H54 (cell line): ENCODE results near the gene PVALEF.

Experiments used
- DNase-seq: peaks from one replicate; pipeline ENCODE4 v3.0.0; 2011; ENCODE audit warnings: low spot score, mixed read lengths; ENCODE audit not compliant: insufficient read length
- FAIRE-seq: peaks from 3 replicates; lab custom pipeline; 2011; peaks lifted over from hg19 to GRCh38; lab: Jason Lieb, UNC
- POLR2A ChIP-seq: IDR thresholded peaks from 2 replicates; pipeline ENCODE4 v1.6.1; 2011; ENCODE audit warnings: low read depth, mild to moderate bottlenecking, low read length

Gene PVALEF

DNA sequence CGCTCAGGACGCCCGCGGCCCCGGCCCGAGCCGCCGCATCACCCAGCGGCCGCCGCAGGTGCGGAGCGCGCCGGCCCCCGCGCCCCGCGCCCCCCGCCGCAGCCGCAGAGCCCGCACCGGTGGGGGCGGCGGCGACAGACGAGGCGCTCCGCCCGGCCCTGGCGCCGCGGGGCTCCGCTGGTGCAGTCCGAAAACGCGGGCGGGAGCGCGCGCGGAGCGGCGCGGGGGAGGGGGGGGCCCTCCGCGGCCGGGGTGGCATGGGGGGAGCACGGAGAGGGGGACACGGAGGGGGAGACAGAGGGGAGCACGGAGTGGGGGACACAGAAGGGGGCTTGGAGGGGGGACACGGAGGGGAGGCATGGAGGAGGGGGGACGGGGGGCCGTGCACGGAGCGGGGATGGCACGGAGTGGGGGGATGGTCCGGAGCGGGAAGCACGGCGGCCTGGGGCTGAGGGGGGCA, 756 bp downstream of the PVALEF start, which contains the start of gene AATK:
Gene AATK, minus strand, starts transcription at position 189 of the 460 bp plus-strand sequence. CDS start 229 bp downstream, outside the sequence.
- no peak for FAIRE-seq
- no peak for DNase-seq
- TF ChIP-seq POLR2A = no peak

DNA sequence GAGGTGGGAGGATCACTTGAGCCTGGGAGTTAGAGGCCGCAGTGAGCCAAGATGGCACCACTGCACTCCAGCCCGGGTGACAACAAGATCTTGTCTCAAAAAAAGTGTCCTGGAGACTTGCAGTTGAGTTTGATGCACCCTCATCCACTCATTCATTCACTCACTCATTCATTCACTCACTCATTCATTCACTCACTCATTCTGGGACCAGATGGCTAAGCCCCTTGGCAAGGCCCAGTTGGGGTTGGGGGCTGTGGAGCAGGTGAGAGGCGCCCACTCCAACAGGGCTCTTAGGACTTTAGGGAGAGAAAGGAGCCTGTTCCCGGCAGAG, 1.9 kb downstream of the PVALEF start:
- FAIRE-seq (no peak), DNase-seq (no peak)
- no peak for TF ChIP-seq POLR2A

DNA sequence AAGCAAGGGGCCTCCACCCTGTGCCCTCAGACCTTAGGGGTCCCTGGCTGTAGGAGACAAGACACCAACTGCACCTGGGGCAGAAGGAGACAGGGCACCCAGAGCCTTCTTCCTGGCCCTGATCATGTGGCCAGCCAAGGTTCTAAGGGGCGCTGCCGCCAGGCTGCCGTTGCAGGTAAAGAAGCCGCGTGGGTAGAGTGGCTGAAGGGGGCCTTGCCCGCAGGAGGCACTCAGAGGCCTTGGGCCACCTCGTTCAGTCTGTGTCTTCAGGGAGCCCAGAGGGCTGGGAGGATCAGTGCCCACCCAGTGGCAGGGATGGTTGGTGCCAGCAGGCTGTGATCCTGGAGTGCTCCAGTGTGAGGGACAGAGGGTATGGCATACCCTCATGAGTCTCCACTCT, 2.3 kb downstream of the PVALEF start:
- DNase-seq (no peak), FAIRE-seq (no peak)
- no peak for TF ChIP-seq POLR2A

DNA sequence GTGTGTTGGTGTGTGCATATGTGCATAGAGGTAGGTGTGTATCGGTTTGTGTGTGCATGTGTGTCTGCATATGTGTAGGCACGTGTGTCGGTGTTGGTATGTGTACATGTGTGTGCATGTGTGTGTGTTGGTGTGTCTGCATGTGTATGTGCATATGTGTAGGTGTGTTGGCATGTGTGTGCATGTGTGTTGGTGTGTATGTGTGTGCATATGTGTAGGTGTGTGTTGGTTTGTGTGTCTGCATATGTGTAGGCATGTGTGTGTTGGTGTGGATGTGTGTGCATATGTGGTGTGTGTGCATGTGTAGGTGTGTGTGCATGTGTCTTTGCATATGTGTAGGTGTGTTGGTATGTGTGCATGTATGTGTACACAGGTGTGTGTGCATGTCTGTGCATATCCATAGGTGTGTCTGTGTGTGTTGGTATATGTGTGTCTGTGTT, 4.6 kb downstream of the PVALEF start:
- DNase-seq (no peak), FAIRE-seq (no peak)
- no peak for TF ChIP-seq POLR2A

DNA sequence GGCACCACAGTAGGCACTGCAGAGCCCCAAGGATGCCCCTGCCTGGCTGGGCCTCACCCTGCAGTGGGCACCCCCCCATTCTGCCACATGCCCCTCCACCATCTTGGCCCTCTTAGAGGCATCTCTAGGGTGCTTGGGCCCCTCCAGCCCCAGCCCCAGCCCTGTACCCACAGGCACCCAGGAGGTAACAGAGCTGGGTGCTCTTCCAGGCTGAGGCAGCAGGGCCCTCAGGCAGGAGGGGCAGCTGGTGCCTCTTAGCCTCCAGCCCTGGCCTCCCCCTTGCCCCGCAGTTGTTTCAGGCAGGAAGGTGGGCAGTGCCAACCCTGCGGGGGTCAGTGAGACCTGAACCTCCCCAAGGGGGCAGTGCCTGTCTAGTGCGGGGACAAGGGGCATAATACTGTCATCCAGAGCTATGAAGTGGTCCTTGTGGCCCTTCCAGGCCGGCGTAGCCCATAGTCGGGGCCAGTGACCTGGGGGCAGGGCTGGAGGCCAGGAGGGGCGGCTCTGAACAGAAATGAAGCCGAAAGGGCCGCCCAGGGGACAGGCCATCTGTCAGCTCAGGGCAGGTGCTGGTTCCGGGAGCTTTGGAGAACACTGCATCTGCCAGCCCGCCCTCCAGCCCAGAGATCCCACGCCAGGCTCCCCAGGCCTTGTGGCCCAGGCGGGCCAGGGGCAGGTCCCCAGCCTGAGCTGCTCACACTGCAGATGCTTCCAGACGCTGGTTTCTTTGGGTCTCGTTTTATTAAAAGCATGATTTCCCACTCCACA, 5.6 kb downstream of the PVALEF start:
- no peak for DNase-seq
- no peak for TF ChIP-seq POLR2A
- FAIRE-seq = no peak

DNA sequence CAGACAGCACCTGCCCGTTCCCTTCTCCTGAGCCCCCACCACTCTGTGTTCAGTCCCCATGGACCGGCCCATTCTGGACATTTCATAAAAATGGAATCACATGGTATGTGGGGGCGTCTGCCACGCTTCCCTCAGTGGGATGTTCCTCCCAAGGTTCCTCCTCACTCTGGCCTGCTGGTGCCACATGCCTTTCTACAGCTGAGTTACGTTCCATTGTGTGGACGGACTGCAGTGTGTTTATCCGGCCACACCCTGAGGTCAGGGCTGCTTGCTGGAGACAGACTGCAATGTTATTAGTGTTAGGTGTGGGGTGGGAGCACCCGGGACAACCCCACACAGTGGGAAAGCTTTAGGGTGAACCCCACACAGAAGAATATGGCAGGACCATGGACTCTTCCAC, 6.6 kb downstream of the PVALEF start:
- no peak for TF ChIP-seq POLR2A
- no peak for DNase-seq
- FAIRE-seq = no peak

DNA sequence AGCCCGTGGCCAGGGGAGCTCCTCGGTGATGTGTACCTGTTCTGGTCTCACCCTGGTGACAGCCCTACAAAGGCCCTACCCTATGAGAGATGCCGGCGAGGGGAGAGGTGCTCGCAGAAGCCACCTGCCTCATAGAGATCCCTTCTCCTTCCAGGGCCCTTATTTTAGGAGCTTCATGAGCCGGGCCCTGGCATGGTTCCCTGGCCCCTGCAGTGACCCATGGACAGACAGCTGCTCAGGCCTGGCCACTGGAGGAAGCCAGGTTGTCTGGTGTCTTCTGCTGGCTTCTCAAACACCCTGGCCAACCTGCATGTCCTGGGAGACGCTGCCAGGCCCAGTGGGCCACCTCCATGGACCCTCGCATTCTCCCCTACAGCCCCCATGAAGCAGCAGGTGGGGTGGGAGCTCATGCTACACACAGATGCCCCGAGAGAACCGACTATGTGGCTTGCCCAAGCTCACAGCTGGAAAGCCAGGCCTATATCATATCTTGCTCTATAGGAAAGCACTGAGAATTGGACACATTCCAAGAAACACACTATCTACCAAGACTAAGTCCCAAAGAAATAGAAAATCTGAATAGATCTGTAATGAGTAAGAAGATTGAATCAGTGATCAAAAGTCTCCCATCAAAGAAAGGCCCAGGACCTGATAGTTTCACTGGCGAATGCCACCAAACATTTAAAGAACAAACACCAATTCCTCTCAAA, 7.9 kb downstream of the PVALEF start:
- TF ChIP-seq POLR2A = no peak
- FAIRE-seq (no peak), DNase-seq (no peak)

DNA sequence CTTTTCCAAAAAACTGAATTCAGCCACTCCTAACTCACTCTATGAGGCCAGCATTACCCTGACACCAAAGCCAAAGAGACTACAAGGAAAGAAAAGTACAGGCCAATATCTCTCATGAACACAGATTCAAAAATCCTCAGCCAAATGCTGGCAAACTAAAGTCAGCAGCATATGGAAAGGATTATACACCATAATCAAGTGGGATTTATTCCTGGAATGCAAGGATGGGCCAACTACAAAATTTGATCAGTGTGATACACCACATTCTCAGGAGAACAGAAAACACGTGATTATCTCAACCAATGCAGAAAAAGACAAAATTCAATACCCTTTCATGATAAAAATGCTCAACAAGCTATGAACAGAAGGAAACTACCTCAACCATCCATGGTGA, 8.5 kb downstream of the PVALEF start:
- FAIRE-seq (no peak), DNase-seq (no peak)
- no peak for TF ChIP-seq POLR2A

DNA sequence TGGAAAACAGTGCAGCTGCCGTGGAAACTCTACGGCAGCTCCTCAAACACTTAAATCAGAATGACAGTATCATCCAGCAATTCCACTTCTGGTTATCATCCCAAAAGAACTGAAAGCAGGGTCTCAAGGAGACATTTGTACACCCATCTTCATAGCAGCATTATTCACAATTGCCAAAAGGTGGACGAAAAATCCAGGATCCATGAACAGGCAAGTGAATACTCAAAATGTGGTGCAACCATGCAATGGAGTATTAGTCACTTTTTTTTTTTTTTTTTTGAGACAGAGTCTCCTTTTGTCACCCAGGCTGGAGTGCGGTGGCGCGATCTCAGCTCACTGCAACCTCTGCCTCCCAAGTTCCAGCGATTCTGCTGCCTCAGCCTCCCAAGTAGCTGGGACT, 11.4 kb downstream of the PVALEF start:
- FAIRE-seq = no peak
- DNase-seq = no peak
- no peak for TF ChIP-seq POLR2A

DNA sequence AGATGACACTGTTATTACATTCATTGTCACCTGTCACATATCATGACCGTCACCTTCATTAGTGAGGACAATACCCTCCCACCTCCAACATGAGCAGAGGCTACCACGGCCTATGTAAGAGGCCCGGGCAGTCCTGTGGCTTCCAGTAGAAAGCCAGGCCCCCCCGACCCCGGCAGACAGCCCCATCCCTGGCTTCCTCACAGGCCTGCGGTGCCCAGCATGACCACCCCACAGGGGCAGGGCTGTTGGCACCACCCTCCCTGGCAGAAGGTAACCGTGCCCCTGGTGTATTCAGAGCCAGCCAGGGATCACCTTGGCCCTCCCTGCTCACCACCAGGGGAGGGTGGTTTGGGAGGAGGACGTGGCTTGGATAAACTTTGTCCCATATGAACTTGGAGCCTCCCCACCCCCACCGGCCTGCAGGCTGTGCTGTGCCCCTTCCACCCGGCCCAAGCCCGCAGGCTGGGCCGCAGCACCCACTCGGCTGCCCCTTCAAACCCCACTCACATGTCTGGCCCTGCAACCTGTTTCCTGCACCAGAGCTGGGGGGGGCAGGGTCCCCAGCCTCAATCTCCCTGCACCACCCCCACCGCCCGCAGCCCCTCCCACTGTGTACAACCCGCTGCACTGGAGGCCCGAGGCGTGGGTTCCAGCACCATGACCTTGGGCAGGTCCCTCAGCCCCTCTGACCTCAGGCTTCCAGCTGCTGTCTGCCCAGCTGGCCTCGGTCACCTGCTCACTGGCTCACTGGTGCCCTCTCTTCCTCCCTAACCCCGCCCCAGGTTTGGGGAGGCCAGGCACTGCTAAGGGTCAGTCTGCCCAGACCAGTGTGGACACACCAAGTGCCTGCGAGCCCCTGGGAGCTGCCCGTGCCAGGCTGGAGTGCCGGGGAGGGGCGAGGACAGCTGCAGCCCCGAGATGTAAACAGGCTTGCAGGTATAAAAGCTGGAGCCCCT, 13.1 kb downstream of the PVALEF start:
- no peak for FAIRE-seq

DNA sequence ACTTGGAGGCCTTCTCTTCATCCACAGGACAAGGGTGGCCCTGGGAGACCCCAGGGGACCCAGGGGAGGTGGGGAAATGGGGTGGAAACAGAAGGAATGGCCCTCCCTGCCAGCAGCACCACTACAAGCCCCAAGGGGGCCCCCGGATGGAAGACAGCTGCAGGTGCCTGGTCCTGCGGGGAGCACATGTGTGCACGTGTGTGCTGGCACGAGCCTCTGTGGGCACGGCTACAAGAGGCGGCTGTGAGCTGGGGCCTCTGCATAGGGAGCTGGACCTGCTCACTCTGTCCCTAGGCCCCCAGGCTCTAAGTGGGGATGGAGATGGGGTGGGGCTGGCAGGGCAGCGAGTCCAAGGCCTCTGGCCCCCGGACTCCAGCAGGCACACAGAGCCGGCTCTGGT, 13.9 kb downstream of the PVALEF start:
- FAIRE-seq = no peak
- no peak for TF ChIP-seq POLR2A
- no peak for DNase-seq

More for the DNA sequence above, 13.1 kb downstream of the PVALEF start:
- no peak for TF ChIP-seq POLR2A
- no peak for DNase-seq

DNA sequence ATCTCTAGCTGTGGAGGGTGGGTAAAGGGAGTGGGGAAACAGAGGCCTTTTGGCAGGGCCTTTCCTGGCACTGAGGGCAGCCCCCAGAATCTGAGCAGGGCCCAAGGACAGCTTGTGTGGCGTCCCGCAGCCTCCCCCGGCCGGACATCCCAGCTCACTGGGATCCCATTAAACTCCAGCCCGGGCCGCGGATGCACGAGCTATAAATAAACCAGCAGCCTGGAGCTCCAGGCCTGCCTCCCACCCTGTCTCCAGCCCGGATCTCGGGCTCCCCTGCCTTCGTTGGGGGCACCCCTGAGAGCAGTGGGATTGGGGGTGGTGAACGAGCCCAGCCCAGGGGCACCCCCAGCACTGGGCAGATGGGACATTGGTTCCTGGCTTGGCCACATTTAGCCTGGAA, 14.6 kb downstream of the PVALEF start:
- FAIRE-seq = no peak
- no peak for DNase-seq
- no peak for TF ChIP-seq POLR2A
